ENCODE results near the gene KRTAP9-9.

Gene KRTAP9-9

DNA sequence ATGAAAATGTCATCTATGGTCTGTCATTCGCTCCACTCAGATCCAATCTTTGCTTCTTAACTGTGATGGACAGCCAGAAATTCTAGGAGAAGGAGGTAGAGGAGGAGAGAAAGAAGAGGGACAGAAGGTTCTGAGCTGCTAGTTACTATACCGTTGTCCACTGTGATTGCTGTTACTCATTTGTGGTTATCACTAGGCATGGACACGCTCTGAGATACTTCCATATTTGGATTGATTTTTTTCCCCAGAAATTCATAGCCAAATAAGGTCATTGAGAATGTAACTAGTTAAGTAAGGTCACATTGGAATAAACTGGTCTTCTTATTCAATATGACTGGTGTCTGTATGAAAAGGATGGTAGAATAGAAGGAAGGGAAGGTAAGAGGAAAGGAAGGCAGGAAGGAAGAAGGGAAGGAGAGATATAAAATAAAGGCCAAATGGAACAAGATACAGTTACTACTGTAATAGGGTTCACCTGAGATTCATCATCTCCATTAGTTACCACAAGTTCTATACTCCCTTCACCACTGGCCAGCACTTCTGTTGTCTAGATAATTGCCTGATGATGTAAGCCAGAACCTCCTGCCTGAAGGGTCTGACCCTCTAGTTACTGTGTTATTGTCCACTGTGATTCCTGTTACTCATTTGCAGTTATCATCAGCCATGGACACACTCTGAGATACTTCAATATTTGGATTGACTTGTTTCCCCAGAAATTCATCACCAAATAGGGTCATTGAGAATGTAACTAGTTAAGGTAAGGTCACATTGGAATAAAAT lies 23.2 kb downstream of the KRTAP9-9 start:
- H3K27me3 ChIP-seq (ENCODE audit: insufficient read depth, low read length, poor library complexity), result peaks cover 9% of the 10 kb centered on the region
- no peaks in the 10 kb centered on the region for H3K36me3 ChIP-seq (ENCODE audit: insufficient read depth, low read length)
- H3K4me3 ChIP-seq (ENCODE audit: low read depth in 1 of 2, low read length in 2 of 2), result no peak overlapping the region
- H3K27ac ChIP-seq (ENCODE audit: low read length), result no peak overlapping the region
- no peak overlapping the region for H2AFZ ChIP-seq (ENCODE audit: low read depth, low read length)
- H3K9ac ChIP-seq (ENCODE audit: low read depth, low read length), result no peak overlapping the region
- no peak for TF ChIP-seq CTCF (IDR thresholded peaks at IDR 0.05; ENCODE audit: borderline replicate concordance, extremely low read depth, low read length, poor library complexity, severe bottlenecking)
- no peak for TF ChIP-seq EZH2 (IDR thresholded peaks at IDR 0.05; ENCODE audit: borderline replicate concordance, low read depth, low read length, severe bottlenecking)
- peaks cover 3% of the 10 kb centered on the region; the same call in 1 of the 2 replicates for H4K20me1 ChIP-seq (ENCODE audit: insufficient read depth, low read length)
- H3K9me3 ChIP-seq (ENCODE audit: insufficient read depth, low read length, severe bottlenecking), result no peaks in the 10 kb centered on the region
- ATAC-seq (ENCODE audit: insufficient read depth, low read depth) (no peak), DNase-seq (no peak)
- no peaks in the 10 kb centered on the region for H3K4me1 ChIP-seq (ENCODE audit: insufficient read depth, low read length)
- no peak overlapping the region for H3K4me2 ChIP-seq (ENCODE audit: insufficient read depth, low read length)
- H3K79me2 ChIP-seq (ENCODE audit: insufficient read depth, low read length), result no peaks in the 10 kb centered on the region

GRCh38 chr17:41284043-41284442 lies 28.9 kb downstream of the KRTAP9-9 start:
- no peak overlapping the region for H2AFZ ChIP-seq (ENCODE audit: low read depth, low read length)
- no peaks in the 10 kb centered on the region for H3K9me3 ChIP-seq (ENCODE audit: insufficient read depth, low read length, severe bottlenecking)
- no peak overlapping the region for H3K27ac ChIP-seq (ENCODE audit: low read length)
- no peaks in the 10 kb centered on the region for H4K20me1 ChIP-seq (ENCODE audit: insufficient read depth, low read length)
- ATAC-seq (ENCODE audit: insufficient read depth, low read depth), result no peak
- no peak for DNase-seq
- H3K4me2 ChIP-seq (ENCODE audit: insufficient read depth, low read length), result no peak overlapping the region
- no peak overlapping the region for H3K9ac ChIP-seq (ENCODE audit: low read depth, low read length)
- no peaks in the 10 kb centered on the region for H3K36me3 ChIP-seq (ENCODE audit: insufficient read depth, low read length)
- TF ChIP-seq EZH2 (IDR thresholded peaks at IDR 0.05; ENCODE audit: borderline replicate concordance, low read depth, low read length, severe bottlenecking) (no peak), CTCF (IDR thresholded peaks at IDR 0.05; ENCODE audit: borderline replicate concordance, extremely low read depth, low read length, poor library complexity, severe bottlenecking) (no peak)
- H3K4me3 ChIP-seq (ENCODE audit: low read depth in 1 of 2, low read length in 2 of 2), result no peak overlapping the region
- H3K27me3 ChIP-seq (ENCODE audit: insufficient read depth, low read length, poor library complexity), result peaks cover 8% of the 10 kb centered on the region
- no peaks in the 10 kb centered on the region for H3K79me2 ChIP-seq (ENCODE audit: insufficient read depth, low read length)
- no peaks in the 10 kb centered on the region for H3K4me1 ChIP-seq (ENCODE audit: insufficient read depth, low read length)

DNA sequence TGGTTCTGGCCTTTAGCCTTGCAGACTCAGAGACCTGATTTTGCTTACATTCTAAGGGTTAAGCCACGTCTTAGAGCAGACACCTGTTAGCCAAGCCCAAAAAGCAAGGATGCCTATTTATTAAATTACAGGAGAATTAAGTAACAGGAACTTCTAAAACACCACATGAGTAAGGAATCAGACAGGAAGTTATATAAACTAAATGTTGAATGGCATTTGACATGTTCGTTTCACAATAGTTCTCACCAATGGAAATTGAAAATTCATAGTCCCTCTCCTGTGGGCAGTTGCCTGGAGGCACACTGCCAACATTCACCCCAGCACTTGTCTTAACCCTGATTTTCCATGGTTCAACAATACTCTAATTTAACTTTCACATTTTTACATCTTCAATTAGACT lies 29.4 kb downstream of the KRTAP9-9 start:
- Histone ChIP-seq H3K9me3 (ENCODE audit: insufficient read depth, low read length, severe bottlenecking) (no peaks in the 10 kb centered on the region), H3K4me1 (ENCODE audit: insufficient read depth, low read length) (no peaks in the 10 kb centered on the region), H3K4me2 (ENCODE audit: insufficient read depth, low read length) (no peak overlapping the region), H3K4me3 (ENCODE audit: low read depth in 1 of 2, low read length in 2 of 2) (no peak overlapping the region), H3K79me2 (ENCODE audit: insufficient read depth, low read length) (no peaks in the 10 kb centered on the region), H3K27ac (ENCODE audit: low read length) (no peak overlapping the region), H4K20me1 (ENCODE audit: insufficient read depth, low read length) (no peaks in the 10 kb centered on the region), H2AFZ (ENCODE audit: low read depth, low read length) (no peak overlapping the region), H3K27me3 (ENCODE audit: insufficient read depth, low read length, poor library complexity) (peaks cover 8% of the 10 kb centered on the region), H3K9ac (ENCODE audit: low read depth, low read length) (no peak overlapping the region), H3K36me3 (ENCODE audit: insufficient read depth, low read length) (no peaks in the 10 kb centered on the region)
- no peak for DNase-seq
- no peak for ATAC-seq (ENCODE audit: insufficient read depth, low read depth)
- TF ChIP-seq EZH2 (IDR thresholded peaks at IDR 0.05; ENCODE audit: borderline replicate concordance, low read depth, low read length, severe bottlenecking), result no peak
- no peak for TF ChIP-seq CTCF (IDR thresholded peaks at IDR 0.05; ENCODE audit: borderline replicate concordance, extremely low read depth, low read length, poor library complexity, severe bottlenecking)

Data from DND-41 (cell line).